ENCODE results near the gene SBF1. TPM values are rescaled to one million over a fixed set of nuclear protein-coding genes. Genes with fewer than 3 reads are reported as not detected.

SBF1 gene
- total and polyA plus RNA-seq, 2 of the 13 experiments (the other 11 are each of a cell fraction or from before 2014, with no cell fraction given) = 31.7 to 40.9 TPM

GRCh38 chr22:50507991-50508884 lies 33.4 kb upstream of the SBF1 start, which contains the start of gene NCAPH2 (continued):
- TF ChIP-seq ZNF12 (CRISPR knock-in tag; IDR thresholded peaks at IDR 0.05) = no peak
- no peak for TF ChIP-seq NFKBIZ (CRISPR knock-in tag; IDR thresholded peaks at IDR 0.05)
- peak in 1 of 2 experiments; percentile 41; a peak in 1 of 4 replicates for TF ChIP-seq REST (IDR thresholded peaks at IDR 0.05; ENCODE audit: borderline replicate concordance in 1 of 2, low read depth in 1 of 2, low read length in 2 of 2)
- 0 out of 2 replicates have a peak, but pooled peaks have one; percentile 57 for TF ChIP-seq KLF6 (CRISPR knock-in tag; IDR thresholded peaks at IDR 0.05)
- no peak for TF ChIP-seq GLI4 (CRISPR knock-in tag; IDR thresholded peaks at IDR 0.05; ENCODE audit: borderline replicate concordance)
- TF ChIP-seq SNAPC4 (CRISPR knock-in tag; IDR thresholded peaks at IDR 0.05) = no peak
- TF ChIP-seq ZSCAN5A (CRISPR knock-in tag; IDR thresholded peaks at IDR 0.05; ENCODE audit: borderline replicate concordance) = no peak
- no peak for TF ChIP-seq PAF1 (CRISPR knock-in tag; IDR thresholded peaks at IDR 0.05)
- TF ChIP-seq GATAD1 (CRISPR knock-in tag; IDR thresholded peaks at IDR 0.05) = peak; percentile 99
- TF ChIP-seq ZNF33B (CRISPR knock-in tag; IDR thresholded peaks at IDR 0.05) = no peak
- no peak for TF ChIP-seq RORA (CRISPR knock-in tag; IDR thresholded peaks at IDR 0.05)
- TF ChIP-seq ATF3 (CRISPR knock-in tag; IDR thresholded peaks at IDR 0.05) = 0 out of 2 replicates have a peak, but pooled peaks have one; percentile 50
- TF ChIP-seq FOXP4 (CRISPR knock-in tag; IDR thresholded peaks at IDR 0.05) = 0 out of 2 replicates have a peak, but pooled peaks have one; percentile 41
- no peak for TF ChIP-seq ZFY (CRISPR knock-in tag; IDR thresholded peaks at IDR 0.05)

All from HepG2 (cell line).